HepG2 (cell line): ENCODE results near the gene PTMA. TPM values are rescaled to one million over a fixed set of nuclear protein-coding genes. Genes with fewer than 3 reads are reported as not detected.

Source experiments
- BATF2 ChIP-seq: sonication (generic); formaldehyde crosslinking; IDR thresholded peaks from 2 replicates; pipeline ENCODE4 v1.8.0; 2022; ENCODE audit warnings: mild to moderate bottlenecking, missing genetic modification reagents, moderate library complexity
- BORCS8-MEF2B ChIP-seq: sonication (generic); formaldehyde crosslinking; IDR thresholded peaks from 2 replicates; pipeline ENCODE4 v1.8.0; 2022; ENCODE audit warnings: mild to moderate bottlenecking, missing genetic modification reagents
- CERS6 ChIP-seq: sonication (generic); formaldehyde crosslinking; IDR thresholded peaks from 2 replicates; pipeline ENCODE4 v1.5.0; 2020; ENCODE audit warnings: missing genetic modification reagents
- CHCHD3 ChIP-seq: sonication (generic); formaldehyde crosslinking; IDR thresholded peaks from 2 replicates; pipeline ENCODE4 v1.8.0; 2022; ENCODE audit warnings: mild to moderate bottlenecking, missing genetic modification reagents, moderate library complexity
- CREBL2 ChIP-seq: sonication (generic); formaldehyde crosslinking; IDR thresholded peaks from 2 replicates; pipeline ENCODE4 v1.8.1; 2023; ENCODE audit warnings: missing genetic modification reagents, mild to moderate bottlenecking, borderline replicate concordance
- HMG20B ChIP-seq: conservative IDR thresholded peaks from 2 replicates; pipeline ENCODE4 v1.6.1; 2016; ENCODE audit warnings: missing genetic modification reagents, missing compliant biosample characterization
- KLF6 ChIP-seq: IDR thresholded peaks from 2 replicates; pipeline ENCODE4 v1.8.0; 2016; ENCODE audit warnings: missing biosample characterization, missing genetic modification reagents
- MNT ChIP-seq: fragments of 450-650 bp; IDR thresholded peaks from 2 replicates; pipeline ENCODE4 v1.6.1; 2016
- MXD4 ChIP-seq: IDR thresholded peaks from 2 replicates; pipeline ENCODE4 v1.6.1; 2016; ENCODE audit warnings: mild to moderate bottlenecking, missing biosample characterization, missing genetic modification reagents
- PAX8 ChIP-seq: sonication (generic); formaldehyde crosslinking; IDR thresholded peaks from 2 replicates; pipeline ENCODE4 v1.8.0; 2022; ENCODE audit warnings: mild to moderate bottlenecking, missing genetic modification reagents, borderline replicate concordance
- SUZ12 ChIP-seq: fragments of 150-350 bp; IDR thresholded peaks from 2 replicates; pipeline ENCODE4 v1.6.1; 2014; ENCODE audit warnings: low read depth, low read length
- TEAD3 ChIP-seq: optimal IDR thresholded peaks from 2 replicates; pipeline ENCODE3; 2016; ENCODE audit warnings: borderline replicate concordance
- TSC22D2 ChIP-seq: sonication (generic); formaldehyde crosslinking; IDR thresholded peaks from 2 replicates; pipeline ENCODE4 v1.5.1; 2020; ENCODE audit warnings: missing genetic modification reagents, mild to moderate bottlenecking, borderline replicate concordance
- ZBTB7A ChIP-seq: sonication (generic); formaldehyde crosslinking; IDR thresholded peaks from 2 replicates; pipeline ENCODE4 v1.8.0; 2022; ENCODE audit warnings: mild to moderate bottlenecking, missing genetic modification reagents
- ZC3H4 ChIP-seq: sonication (generic); formaldehyde crosslinking; IDR thresholded peaks from 2 replicates; pipeline ENCODE4 v1.4.0; 2020; ENCODE audit warnings: missing genetic modification reagents, borderline replicate concordance
- ZFP36L1 ChIP-seq: sonication (generic); formaldehyde crosslinking; IDR thresholded peaks from 2 replicates; pipeline ENCODE4 v1.8.0; 2022; ENCODE audit warnings: mild to moderate bottlenecking, missing genetic modification reagents, moderate library complexity
- ZGPAT ChIP-seq: IDR thresholded peaks from 2 replicates; pipeline ENCODE4 v1.6.1; 2016; ENCODE audit warnings: mild to moderate bottlenecking
- ZMYM3 ChIP-seq: sonication (generic); formaldehyde crosslinking; IDR thresholded peaks from 2 replicates; pipeline ENCODE4 v1.5.1; 2020; ENCODE audit warnings: mild to moderate bottlenecking, missing genetic modification reagents
- ZNF17 ChIP-seq: sonication (generic); formaldehyde crosslinking; IDR thresholded peaks from 2 replicates; pipeline ENCODE4 v1.5.0; 2020; ENCODE audit warnings: mild to moderate bottlenecking, missing genetic modification reagents
- ZNF670 ChIP-seq: sonication (generic); formaldehyde crosslinking; IDR thresholded peaks from 2 replicates; pipeline ENCODE4 v1.8.0; 2022; ENCODE audit warnings: mild to moderate bottlenecking, missing genetic modification reagents, borderline replicate concordance
- ZNF878 ChIP-seq: sonication (generic); formaldehyde crosslinking; IDR thresholded peaks from 2 replicates; pipeline ENCODE4 v1.8.1; 2023; ENCODE audit warnings: mild to moderate bottlenecking, missing genetic modification reagents, moderate library complexity
- ZSCAN29 ChIP-seq: sonication (generic); formaldehyde crosslinking; conservative IDR thresholded peaks from 2 replicates; pipeline ENCODE4 v1.4.0; 2020; ENCODE audit warnings: mild to moderate bottlenecking, missing genetic modification reagents
- ZXDC ChIP-seq: sonication (generic); formaldehyde crosslinking; IDR thresholded peaks from 2 replicates; pipeline ENCODE4 v1.5.0; 2020; ENCODE audit warnings: mild to moderate bottlenecking, missing genetic modification reagents
- polyA plus RNA-seq, 8 experiments: library from polyadenylated mRNA; depleted of rRNA in 3 of 8; stranded (reverse) in 7 of 8; unstranded in 1 of 8; fragments of >200 nt; fragmentation: Illumina TruSeq in 4 of 8; extraction: Trizol in 4 of 8; gene quantifications; 2 replicates each; pipeline versions ENCODE4 v1.2.1 to v1.2.3, GENCODE V29; 2011 to 2016; ENCODE audit warnings: low read depth in 4 of 8, missing spikeins in 1 of 8, mixed read lengths in 1 of 8; ENCODE audit not compliant: insufficient read depth in 1 of 8
- total RNA-seq, 5 experiments: library from RNA; depleted of rRNA; stranded (reverse); fragments of >200 nt; fragmentation: Illumina TruSeq; extraction: Trizol; gene quantifications; 2 replicates each; pipeline ENCODE4 v1.2.3, GENCODE V29; 2016; ENCODE audit warnings: low read depth in 1 of 5

PTMA gene
- total and polyA plus RNA-seq, 2 of the 13 experiments (the other 11 are each of a cell fraction or from before 2014, with no cell fraction given): 190 to 1,086 TPM

- TF ChIP-seq TSC22D2 (CRISPR knock-in tag) (peak; percentile 71; the same call in 1 of the 2 replicates), ZNF878 (CRISPR knock-in tag) (no peak), CERS6 (CRISPR knock-in tag) (no peak), ZNF670 (no peak), ZFP36L1 (peak; percentile 82; the same call in 1 of the 2 replicates), ZXDC (CRISPR knock-in tag) (no peak), HMG20B (no peak; the same call in 1 of the 2 replicates), BORCS8-MEF2B (CRISPR knock-in tag) (peak; percentile 94), PAX8 (peak; percentile 55; the same call in 1 of the 2 replicates), KLF6 (CRISPR knock-in tag) (peak; percentile 77), ZSCAN29 (peak; percentile 86; the same call in 1 of the 2 replicates), SUZ12 (no peak), MXD4 (CRISPR knock-in tag) (peak; percentile 78), ZC3H4 (CRISPR knock-in tag) (no peak), CHCHD3 (CRISPR knock-in tag) (0 out of 2 replicates have a peak, but pooled peaks have one; percentile 88), CREBL2 (peak; percentile 81; the same call in 1 of the 2 replicates), ZBTB7A (CRISPR knock-in tag) (0 out of 2 replicates have a peak, but pooled peaks have one; percentile 66), TEAD3 (peak; percentile 26), MNT (no peak), ZGPAT (CRISPR knock-in tag) (peak; percentile 85), BATF2 (no peak), ZNF17 (CRISPR knock-in tag) (no peak), ZMYM3 (CRISPR knock-in tag) (no peak; the same call in 1 of the 2 replicates)
Measured at GRCh38 chr2:231687133-231687852, 21.0 kb upstream of the PTMA start (continued).
